SKM-1 treated with dmso at 0.1 percent for 144 hours (cell line): ENCODE data around the gene PCDHA9.
"Not testable (repeated sequence)": the region's sequence is repeated elsewhere in the genome, so short reads cannot be mapped to it uniquely, and the experiment has no call there.

Experiments used
- DNase-seq: peaks from one replicate; lab custom pipeline; 2025; ENCODE audit not compliant: unreplicated experiment; lab: John Stamatoyannopoulos, UW

PCDHA9 gene

DNA sequence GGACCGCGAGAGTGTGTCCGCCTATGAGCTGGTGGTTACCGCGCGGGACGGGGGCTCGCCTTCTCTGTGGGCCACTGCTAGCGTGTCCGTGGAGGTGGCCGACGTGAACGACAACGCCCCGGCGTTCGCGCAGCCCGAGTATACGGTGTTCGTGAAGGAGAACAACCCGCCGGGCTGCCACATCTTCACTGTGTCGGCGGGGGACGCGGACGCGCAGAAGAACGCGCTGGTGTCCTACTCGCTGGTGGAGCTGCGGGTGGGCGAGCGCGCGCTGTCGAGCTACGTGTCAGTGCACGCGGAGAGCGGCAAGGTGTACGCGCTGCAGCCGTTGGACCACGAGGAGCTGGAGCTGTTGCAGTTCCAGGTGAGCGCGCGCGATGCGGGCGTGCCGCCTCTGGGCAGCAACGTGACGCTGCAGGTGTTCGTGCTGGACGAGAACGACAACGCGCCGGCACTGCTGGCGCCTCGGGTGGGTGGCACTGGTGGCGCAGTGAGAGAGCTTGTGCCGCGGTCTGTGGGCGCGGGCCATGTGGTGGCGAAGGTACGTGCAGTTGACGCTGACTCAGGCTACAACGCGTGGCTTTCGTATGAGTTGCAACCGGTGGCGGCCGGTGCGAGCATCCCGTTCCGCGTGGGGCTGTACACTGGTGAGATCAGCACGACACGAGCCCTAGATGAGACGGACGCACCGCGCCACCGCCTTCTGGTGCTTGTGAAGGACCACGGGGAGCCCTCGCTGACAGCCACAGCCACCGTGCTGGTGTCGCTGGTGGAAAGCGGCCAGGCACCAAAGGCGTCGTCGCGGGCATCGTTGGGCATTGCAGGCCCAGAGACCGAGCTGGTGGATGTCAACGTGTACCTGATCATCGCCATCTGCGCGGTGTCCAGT lies 12.3 kb upstream of the PCDHA9 start:
- DNase-seq: no peak

DNA sequence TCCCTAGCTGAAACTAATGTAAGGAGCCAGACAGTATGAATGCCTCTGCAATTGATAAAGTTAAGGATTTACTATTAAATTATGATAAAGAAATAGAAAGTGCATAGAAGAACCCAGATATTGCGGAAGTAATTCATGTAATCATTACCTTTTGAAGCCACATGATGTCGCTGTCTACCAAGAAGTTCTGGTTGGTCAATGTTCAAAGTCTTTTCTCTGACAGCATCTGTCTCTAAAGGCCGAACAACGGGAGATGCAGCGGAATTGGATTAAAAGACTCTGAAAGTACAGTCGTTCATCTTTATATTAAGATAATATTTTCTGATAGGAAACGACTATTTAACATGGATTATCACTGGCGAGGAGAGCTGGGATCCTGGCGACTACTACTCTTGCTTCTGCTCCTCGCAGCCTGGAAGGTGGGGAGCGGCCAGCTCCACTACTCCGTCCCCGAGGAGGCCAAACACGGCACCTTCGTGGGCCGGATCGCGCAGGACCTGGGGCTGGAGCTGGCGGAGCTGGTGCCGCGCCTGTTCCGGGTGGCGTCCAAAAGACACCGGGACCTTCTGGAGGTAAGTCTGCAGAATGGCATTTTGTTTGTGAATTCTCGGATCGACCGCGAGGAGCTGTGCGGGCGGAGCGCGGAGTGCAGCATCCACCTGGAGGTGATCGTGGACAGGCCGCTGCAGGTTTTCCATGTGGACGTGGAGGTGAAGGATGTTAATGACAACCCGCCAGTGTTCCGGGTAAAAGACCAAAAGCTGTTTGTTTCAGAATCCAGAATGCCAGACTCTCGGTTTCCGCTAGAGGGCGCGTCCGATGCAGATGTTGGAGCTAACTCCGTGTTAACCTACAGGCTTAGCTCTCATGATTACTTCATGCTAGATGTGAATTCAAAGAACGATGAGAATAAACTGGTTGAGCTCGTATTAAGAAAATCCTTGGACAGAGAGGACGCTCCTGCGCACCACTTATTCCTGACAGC lies 6.9 kb upstream of the PCDHA9 start, which contains the start of gene PCDHA8:
Gene PCDHA8, plus strand, starts transcription at position 210 of the 985 bp plus-strand sequence. Its CDS starts 135 bp downstream, at position 345.
- peak; percentile 12 for DNase-seq

DNA sequence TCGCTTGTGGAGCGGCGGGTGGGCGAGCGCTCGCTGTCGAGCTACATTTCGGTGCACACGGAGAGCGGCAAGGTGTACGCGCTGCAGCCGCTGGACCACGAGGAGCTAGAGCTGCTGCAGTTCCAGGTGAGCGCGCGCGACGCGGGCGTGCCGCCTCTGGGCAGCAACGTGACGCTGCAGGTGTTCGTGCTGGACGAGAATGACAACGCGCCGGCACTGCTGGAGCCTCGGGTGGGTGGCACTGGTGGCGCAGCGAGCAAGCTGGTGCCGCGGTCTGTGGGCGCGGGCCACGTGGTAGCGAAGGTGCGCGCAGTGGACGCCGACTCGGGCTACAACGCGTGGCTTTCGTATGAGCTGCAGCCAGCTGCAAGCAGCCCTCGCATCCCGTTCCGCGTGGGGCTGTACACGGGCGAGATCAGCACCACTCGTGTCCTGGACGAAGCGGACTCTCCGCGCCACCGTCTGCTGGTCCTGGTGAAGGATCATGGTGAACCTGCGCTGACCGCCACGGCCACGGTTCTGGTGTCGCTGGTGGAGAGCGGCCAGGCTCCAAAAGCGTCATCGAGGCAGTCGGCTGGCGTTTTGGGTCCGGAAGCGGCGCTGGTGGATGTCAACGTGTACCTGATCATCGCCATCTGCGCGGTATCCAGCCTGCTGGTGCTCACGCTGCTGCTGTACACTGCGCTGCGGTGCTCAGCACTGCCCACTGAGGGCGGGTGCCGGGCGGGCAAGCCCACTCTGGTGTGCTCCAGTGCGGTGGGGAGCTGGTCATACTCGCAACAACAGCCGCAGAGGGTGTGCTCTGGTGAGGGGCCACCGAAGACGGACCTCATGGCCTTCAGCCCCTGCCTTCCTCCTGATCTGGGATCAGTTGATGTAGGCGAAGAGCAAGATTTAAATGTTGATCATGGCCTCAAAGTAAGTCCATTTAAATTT lies 5.1 kb upstream of the PCDHA9 start:
- DNase-seq: no peak

DNA sequence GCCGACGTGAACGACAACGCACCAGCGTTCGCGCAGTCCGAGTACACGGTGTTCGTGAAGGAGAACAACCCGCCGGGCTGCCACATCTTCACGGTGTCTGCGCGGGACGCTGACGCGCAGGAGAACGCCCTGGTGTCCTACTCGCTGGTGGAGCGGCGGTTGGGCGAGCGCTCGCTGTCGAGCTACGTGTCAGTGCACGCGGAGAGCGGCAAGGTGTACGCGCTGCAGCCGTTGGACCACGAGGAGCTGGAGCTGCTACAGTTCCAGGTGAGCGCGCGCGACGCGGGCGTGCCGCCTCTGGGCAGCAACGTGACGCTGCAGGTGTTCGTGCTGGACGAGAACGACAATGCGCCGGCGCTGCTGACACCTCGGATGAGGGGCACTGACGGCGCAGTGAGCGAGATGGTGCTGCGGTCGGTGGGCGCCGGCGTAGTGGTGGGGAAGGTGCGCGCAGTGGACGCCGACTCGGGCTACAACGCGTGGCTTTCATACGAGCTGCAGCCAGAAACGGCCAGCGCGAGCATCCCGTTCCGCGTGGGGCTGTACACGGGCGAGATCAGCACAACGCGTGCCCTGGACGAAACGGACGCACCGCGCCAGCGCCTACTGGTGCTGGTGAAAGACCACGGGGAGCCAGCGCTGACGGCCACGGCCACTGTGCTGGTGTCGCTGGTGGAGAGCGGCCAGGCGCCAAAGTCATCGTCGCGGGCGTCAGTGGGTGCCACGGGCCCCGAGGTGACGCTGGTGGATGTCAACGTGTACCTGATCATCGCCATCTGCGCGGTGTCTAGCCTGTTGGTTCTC lies 1.9 kb downstream of the PCDHA9 start:
- not testable (repeated sequence) for DNase-seq

DNA sequence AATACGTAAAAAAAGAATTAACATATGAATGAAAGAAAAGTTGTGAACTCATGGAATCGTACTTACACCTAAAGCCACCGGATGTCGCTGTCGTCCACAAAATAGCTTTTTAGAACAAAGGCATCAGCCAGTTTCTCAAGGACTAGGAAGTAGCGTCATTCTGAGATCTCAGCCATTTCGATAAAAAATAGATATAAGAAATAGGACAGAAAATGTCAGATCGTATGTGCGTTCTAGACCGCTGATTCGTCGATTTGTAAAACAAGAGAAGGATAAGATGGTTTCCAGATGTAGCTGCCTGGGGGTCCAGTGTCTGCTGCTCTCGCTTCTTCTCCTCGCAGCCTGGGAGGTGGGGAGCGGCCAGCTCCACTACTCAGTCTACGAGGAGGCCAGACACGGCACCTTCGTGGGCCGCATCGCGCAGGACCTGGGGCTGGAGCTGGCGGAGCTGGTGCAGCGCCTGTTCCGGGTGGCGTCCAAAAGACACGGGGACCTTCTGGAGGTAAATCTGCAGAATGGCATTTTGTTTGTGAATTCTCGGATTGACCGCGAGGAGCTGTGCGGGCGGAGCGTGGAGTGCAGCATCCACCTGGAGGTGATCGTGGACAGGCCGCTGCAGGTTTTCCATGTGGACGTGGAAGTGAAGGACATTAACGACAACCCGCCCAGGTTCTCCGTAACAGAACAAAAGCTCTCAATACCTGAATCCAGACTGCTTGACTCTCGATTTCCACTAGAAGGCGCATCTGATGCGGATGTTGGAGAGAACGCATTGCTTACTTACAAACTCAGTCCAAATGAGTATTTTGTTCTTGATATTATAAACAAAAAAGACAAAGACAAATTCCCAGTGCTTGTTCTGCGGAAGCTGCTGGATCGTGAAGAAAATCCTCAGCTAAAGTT lies 7.8 kb downstream of the PCDHA9 start, which contains the start of gene PCDHA10:
Gene PCDHA10, plus strand, starts transcription at position 126 of the 903 bp plus-strand sequence. Its CDS starts 152 bp downstream, at position 278.
- DNase-seq: no peak

DNA sequence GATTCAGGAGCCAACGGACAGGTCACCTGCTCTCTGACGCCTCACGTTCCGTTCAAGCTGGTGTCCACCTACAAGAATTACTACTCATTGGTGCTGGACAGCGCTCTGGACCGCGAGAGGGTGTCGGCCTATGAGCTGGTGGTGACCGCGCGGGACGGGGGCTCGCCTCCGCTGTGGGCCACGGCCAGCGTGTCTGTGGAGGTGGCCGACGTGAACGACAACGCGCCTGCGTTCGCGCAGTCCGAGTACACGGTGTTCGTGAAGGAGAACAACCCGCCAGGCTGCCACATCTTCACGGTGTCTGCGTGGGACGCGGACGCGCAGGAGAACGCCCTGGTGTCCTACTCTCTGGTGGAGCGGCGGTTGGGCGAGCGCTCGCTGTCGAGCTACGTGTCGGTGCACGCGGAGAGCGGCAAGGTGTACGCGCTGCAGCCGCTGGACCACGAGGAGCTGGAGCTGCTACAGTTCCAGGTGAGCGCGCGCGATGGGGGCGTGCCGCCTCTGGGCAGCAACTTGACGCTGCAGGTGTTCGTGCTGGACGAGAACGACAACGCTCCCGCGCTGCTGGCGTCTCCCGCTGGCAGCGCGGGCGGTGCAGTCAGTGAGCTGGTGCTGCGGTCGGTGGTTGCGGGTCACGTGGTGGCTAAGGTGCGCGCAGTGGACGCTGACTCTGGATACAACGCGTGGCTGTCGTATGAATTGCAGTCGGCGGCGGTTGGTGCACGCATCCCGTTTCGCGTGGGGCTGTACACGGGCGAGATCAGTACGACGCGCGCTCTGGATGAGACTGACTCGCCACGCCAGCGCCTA lies 9.2 kb downstream of the PCDHA9 start:
- DNase-seq: no peak

DNA sequence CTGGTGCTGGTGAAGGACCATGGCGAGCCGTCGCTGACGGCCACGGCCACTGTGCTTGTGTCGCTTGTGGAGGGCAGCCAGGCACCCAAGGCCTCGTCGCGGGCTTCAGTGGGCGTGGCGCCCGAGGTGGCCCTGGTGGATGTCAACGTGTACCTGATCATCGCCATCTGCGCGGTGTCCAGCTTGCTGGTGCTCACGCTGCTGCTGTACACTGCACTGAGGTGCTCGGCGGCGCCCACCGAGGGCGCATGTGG lies 9.7 kb downstream of the PCDHA9 start:
- DNase-seq: no peak

DNA sequence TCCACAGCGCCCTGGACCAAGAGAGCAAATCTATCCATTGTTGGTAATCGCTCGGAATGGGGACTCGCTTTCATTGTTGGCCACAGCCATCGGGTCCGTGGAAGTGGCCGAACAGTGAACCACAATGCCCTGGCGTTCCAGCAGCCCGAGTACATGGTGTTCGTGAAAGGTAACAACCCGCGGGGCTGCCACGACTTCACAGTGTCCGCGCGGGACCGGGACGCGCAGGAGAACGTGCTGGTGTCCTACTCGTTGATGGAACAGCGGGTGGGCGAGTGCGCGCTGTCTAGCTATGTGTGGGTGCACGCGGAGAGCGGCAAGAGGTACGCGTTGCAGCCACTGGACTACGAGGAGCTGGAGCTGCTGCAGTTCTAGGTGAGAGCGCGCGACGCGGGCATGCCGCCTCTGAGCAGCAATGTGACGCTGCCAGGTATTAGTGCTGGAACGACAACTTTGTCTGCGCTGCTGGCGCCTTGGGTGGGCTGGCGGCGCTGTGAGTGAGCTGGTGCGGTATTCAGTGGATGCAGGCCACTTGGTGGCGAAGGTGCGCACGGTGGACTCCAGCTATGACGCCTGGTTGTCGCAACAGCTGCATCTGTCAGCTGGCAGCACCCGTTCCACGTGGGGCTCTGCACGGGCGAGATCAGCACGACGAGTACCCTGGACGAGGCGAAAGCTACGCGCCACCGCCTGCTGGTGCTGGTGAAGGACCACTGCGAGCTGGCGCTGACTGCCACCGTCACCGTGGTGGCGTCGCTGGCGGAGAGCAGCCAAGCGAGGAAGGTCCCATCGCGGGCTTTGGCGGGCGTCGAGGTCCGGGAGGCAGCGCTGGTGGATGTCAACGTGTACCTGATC lies 14.5 kb downstream of the PCDHA9 start:
- no peak for DNase-seq

DNA sequence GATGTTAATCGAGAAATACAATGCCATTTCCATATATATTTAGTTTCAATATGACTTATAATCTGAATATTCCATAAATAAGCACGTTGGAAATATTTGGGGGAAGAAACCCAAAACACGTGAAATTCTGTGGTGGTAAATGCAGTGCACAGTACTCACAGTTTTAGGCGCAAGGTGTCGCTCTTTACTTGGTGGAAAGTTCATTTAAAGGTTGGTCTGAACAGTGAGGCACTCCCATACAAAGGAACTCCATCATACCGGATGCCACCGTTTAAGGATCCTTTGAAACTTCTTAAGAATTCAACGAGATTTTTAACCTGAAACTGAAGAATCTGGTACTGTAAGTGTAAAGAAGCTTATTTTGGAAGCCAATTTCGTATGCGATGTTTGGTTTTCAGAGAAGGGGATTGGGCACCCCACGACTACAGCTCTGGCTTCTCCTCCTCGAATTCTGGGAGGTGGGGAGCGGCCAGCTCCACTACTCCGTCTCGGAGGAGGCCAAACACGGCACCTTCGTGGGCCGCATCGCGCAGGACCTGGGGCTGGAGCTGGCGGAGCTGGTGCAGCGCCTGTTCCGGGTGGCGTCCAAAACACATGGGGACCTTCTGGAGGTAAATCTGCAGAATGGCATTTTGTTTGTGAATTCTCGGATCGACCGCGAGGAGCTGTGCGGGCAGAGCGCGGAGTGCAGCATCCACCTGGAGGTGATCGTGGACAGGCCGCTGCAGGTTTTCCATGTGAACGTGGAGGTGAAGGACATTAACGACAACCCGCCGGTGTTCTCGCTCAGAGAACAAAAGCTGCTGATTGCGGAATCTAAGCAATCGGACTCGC lies 20.8 kb downstream of the PCDHA9 start, which contains the start of gene PCDHA11:
Gene PCDHA11, plus strand, starts transcription at position 237 of the 834 bp plus-strand sequence. Its CDS starts 147 bp downstream, at position 384.
- DNase-seq: no peak

DNA sequence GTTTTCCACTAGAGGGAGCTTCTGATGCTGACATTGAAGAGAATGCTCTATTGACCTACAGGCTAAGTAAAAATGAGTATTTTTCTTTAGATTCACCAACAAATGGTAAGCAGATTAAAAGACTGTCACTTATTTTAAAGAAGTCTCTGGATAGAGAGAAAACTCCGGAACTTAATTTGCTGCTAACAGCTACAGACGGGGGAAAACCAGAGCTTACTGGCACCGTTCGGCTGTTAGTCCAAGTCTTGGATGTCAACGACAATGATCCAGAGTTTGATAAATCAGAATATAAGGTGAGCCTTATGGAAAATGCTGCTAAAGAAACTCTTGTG lies 21.3 kb downstream of the PCDHA9 start:
- DNase-seq: no peak

DNA sequence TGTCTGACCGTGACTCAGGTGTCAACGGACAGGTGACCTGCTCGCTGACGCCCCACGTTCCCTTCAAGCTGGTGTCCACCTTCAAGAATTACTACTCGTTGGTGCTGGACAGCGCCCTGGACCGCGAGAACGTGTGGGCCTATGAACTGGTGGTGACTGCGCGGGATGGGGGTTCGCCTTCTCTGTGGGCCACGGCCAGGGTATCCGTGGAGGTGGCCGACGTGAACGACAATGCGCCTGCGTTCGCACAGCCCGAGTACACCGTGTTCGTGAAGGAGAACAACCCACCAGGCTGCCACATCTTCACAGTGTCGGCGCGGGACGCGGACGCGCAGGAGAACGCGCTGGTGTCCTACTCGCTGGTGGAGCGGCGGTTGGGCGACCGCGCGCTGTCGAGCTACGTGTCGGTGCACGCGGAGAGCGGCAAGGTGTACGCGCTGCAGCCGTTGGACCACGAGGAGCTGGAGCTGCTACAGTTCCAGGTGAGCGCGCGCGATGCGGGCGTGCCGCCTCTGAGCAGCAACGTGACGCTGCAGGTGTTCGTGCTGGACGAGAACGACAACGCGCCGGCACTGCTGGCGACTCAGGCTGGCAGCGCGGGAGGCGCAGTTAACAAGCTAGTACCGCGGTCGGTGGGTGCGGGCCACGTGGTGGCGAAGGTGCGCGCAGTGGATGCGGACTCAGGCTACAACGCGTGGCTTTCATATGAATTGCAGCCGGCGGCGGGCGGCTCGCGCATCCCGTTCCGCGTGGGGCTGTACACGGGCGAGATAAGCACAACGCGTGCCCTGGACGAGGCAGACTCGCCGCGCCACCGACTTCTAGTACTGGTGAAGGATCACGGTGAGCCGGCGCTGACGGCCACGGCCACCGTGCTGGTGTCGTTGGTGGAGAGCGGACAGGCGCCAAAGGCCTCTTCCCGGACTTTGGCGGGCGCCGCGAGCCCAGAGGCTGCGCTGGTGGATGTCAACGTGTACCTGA lies 22.3 kb downstream of the PCDHA9 start:
- no peak for DNase-seq

DNA sequence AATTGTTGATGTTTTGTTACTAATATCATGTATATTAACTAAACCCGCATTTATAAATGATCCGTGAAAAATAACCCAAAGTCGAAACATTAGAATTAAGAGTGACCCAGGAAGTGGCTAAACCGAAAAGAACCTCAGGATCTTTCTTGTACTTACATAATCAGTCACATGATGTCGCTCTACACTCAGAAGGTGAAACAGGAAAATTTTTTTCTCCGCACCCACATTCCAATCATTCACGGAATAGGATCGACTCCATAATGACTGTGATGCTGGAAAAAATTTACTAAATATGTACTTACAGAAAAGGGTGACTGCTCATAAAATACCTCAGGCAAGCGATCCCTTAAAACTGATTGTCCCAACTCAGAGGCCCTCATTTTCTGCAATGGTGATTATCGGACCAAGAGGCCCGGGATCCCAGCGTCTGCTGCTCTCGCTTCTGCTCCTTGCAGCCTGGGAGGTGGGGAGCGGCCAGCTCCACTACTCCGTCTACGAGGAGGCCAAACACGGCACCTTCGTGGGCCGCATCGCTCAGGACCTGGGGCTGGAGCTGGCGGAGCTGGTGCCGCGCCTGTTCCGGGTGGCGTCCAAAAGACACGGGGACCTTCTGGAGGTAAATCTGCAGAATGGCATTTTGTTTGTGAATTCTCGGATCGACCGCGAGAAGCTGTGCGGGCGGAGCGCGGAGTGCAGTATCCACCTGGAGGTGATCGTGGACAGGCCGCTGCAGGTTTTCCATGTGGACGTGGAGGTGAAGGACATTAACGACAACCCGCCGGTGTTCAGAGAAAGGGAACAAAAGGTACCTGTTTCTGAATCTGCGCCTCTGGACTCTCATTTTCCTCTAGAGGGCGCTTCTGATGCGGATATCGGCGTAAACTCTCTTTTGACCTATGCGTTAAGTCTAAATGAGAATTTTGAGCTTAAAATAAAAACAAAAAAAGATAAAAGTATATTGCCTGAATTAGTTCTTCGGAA lies 27.2 kb downstream of the PCDHA9 start, which contains the start of gene PCDHA12:
Gene PCDHA12, plus strand, starts transcription at position 224 of the 981 bp plus-strand sequence. Its CDS starts 165 bp downstream, at position 389.
- no peak for DNase-seq

DNA sequence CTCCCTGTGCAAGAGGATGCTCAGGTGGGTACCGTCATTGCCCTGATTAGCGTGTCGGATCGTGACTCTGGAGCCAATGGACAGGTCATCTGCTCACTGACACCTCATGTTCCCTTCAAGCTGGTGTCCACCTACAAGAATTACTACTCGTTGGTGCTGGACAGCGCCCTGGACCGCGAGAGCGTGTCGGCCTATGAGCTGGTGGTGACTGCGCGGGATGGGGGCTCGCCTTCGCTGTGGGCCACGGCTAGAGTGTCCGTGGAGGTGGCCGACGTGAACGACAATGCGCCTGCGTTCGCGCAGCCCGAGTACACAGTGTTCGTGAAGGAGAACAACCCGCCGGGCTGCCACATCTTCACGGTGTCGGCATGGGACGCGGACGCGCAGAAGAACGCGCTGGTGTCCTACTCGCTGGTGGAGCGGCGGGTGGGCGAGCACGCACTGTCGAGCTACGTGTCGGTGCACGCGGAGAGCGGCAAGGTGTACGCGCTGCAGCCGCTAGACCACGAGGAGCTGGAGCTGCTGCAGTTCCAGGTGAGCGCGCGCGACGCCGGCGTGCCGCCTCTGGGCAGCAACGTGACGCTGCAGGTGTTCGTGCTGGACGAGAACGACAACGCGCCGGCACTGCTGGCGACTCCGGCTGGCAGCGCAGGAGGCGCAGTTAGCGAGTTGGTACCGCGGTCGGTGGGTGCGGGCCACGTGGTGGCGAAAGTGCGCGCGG lies 28.5 kb downstream of the PCDHA9 start:
- DNase-seq: not testable (repeated sequence)
